ENCODE measurements around the gene LHX3. TPM values are rescaled to one million over a fixed set of nuclear protein-coding genes. Genes with fewer than 3 reads are reported as not detected.

LHX3 gene
- total RNA-seq, 3 donors from 2014 or later: not detected

GRCh38 chr9:136206602-136207275, 1.8 kb upstream of the LHX3 start:
- intact Hi-C loops (cut with DNase I; ENCODE audit: low total_unique reads): no loop called here
- no peaks in the 10 kb centered on the region for H3K36me3 ChIP-seq
- peaks cover 12 to 39% of the 10 kb centered on the region in 2 donors for H3K27me3 ChIP-seq
- H3K4me3 ChIP-seq: no peak overlapping the region
- DNase-seq (ENCODE audit: low spot score in 2 of 2): no peak
- H3K4me1 ChIP-seq: no peaks in the 10 kb centered on the region
- TF ChIP-seq POLR2AphosphoS5 (IDR thresholded peaks at IDR 0.05) (no peak), CTCF (IDR thresholded peaks at IDR 0.05) (no peak), POLR2A (IDR thresholded peaks at IDR 0.05) (no peak)
- H3K27ac ChIP-seq: no peak overlapping the region
- no peaks in the 10 kb centered on the region for H3K9me3 ChIP-seq

GRCh38 chr9:136205707-136205992, 722 bp upstream of the LHX3 start:
- peaks cover 14 to 50% of the 10 kb centered on the region in 2 donors for H3K27me3 ChIP-seq

GRCh38 chr9:136204145-136204805, 653 bp downstream of the LHX3 start:
- no peaks in the 10 kb centered on the region for H3K36me3 ChIP-seq
- H3K27me3 ChIP-seq: peaks cover 18 to 64% of the 10 kb centered on the region in 2 donors
- H3K9me3 ChIP-seq: no peaks in the 10 kb centered on the region
- peaks cover 0 to under 1% of the 10 kb centered on the region in 2 donors for H3K4me1 ChIP-seq
- intact Hi-C loops (cut with DNase I; ENCODE audit: low total_unique reads): no loop called here
- H3K4me3 ChIP-seq: no peak overlapping the region
- no peak for DNase-seq (ENCODE audit: low spot score in 2 of 2)
- no peak overlapping the region for H3K27ac ChIP-seq
- no peak for TF ChIP-seq POLR2AphosphoS5 (IDR thresholded peaks at IDR 0.05)
- TF ChIP-seq CTCF (IDR thresholded peaks at IDR 0.05): no peak
- no peak for TF ChIP-seq POLR2A (IDR thresholded peaks at IDR 0.05)

More at GRCh38 chr9:136205707-136205992, 722 bp upstream of the LHX3 start:
- H3K36me3 ChIP-seq: no peaks in the 10 kb centered on the region
- no peak overlapping the region for H3K4me3 ChIP-seq
- H3K4me1 ChIP-seq: no peaks in the 10 kb centered on the region
- DNase-seq (ENCODE audit: low spot score in 2 of 2): no peak
- H3K27ac ChIP-seq: no peak overlapping the region
- no peaks in the 10 kb centered on the region for H3K9me3 ChIP-seq
- intact Hi-C loops (cut with DNase I; ENCODE audit: low total_unique reads): no loop called here
- TF ChIP-seq POLR2AphosphoS5 (IDR thresholded peaks at IDR 0.05) (no peak), CTCF (IDR thresholded peaks at IDR 0.05) (no peak), POLR2A (IDR thresholded peaks at IDR 0.05) (no peak)

- H3K4me3 ChIP-seq: no peak overlapping the region
- DNase-seq (ENCODE audit: low spot score in 2 of 2): no peak
- no peaks in the 10 kb centered on the region for H3K36me3 ChIP-seq
- no peak for TF ChIP-seq POLR2AphosphoS5 (IDR thresholded peaks at IDR 0.05)
- no peak for TF ChIP-seq POLR2A (IDR thresholded peaks at IDR 0.05)
- TF ChIP-seq CTCF (IDR thresholded peaks at IDR 0.05): no peak
- intact Hi-C loops (cut with DNase I; ENCODE audit: low total_unique reads): no loop called here
- H3K27ac ChIP-seq: no peak overlapping the region
- H3K4me1 ChIP-seq: peaks cover 0 to 8% of the 10 kb centered on the region in 2 donors
- H3K27me3 ChIP-seq: peaks cover 25 to 71% of the 10 kb centered on the region in 2 donors
- H3K9me3 ChIP-seq: no peaks in the 10 kb centered on the region
These were observed 1.4 kb downstream of the LHX3 start for GRCh38 chr9:136203408-136204144.

Data from breast epithelium (tissue), 4 donors.